ENCODE data around the gene PRSS36.
"Not testable (repeated sequence)": the region's sequence is repeated elsewhere in the genome, so short reads cannot be mapped to it uniquely, and the experiment has no call there.

The PRSS36 gene

DNA sequence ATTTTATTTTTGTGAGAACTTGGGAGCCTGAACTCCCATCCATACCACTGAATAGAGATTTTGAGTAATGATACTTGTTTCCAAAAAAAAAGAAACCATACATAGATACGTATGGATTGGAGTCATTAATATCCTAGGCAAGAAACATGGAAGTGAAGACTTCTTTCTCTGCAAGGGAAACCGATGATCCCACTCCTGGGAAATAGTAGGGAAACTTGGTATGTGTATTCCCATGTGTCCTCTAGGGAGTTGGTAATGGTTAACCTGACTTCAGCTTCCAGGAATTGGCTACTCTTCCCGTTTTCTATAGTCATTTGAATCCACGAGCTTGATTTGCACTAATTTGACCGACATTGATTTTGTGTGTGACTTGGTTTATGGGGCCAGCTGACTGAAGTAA, 35.5 kb upstream of the PRSS36 start:
- no peak for DNase-seq (ENCODE audit: insufficient read length, low spot score)
- no peak for FAIRE-seq

DNA sequence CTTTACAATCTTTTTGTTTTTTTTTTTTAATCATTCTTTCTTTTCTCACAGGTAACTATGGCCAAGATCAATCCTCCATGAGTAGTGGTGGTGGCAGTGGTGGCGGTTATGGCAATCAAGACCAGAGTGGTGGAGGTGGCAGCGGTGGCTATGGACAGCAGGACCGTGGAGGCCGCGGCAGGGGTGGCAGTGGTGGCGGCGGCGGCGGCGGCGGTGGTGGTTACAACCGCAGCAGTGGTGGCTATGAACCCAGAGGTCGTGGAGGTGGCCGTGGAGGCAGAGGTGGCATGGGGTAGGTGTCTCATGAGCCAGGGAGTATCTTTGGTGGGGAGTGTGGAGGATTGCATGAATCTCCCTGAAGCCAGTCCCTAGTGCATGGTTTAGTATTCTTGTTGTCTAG, 35.0 kb upstream of the PRSS36 start:
- FAIRE-seq (no peak), DNase-seq (ENCODE audit: insufficient read length, low spot score) (no peak)

DNA sequence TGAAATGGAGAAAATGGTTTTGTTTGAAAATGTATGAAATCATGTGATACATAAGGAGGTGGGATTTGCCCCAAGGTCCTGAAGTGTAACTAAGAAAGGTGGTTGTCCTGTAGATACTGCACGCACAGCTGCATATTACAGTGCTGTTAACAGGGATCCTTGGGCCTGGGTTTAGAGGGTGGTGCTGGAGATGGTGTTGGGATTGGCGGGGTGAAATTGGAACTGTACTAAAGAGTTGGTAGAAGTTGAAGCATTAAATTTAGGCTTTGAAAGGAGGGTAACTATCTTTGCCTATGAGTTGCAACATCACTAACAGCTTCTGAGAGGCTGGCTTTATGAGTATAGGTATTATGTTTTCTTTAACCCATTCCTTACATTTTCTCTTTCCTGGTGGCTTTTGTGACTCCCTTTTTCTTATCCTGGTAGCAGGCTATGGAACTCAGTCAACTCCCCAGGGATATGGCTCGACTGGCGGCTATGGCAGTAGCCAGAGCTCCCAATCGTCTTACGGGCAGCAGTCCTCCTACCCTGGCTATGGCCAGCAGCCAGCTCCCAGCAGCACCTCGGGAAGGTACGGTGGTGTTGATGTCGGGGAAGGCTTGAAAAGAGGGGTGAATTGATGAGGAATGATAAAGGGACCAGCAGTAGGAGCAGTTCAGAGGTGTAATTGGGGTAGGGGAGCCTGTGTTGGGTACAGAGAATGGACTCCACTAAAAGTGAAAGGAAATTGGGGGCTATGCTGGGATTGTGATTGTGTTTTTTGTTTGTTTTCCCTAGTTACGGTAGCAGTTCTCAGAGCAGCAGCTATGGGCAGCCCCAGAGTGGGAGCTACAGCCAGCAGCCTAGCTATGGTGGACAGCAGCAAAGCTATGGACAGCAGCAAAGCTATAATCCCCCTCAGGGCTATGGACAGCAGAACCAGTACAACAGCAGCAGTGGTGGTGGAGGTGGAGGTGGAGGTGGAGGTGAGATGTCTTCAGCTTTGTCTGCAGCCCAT, 33.9 kb upstream of the PRSS36 start:
- FAIRE-seq, result no peak

DNA sequence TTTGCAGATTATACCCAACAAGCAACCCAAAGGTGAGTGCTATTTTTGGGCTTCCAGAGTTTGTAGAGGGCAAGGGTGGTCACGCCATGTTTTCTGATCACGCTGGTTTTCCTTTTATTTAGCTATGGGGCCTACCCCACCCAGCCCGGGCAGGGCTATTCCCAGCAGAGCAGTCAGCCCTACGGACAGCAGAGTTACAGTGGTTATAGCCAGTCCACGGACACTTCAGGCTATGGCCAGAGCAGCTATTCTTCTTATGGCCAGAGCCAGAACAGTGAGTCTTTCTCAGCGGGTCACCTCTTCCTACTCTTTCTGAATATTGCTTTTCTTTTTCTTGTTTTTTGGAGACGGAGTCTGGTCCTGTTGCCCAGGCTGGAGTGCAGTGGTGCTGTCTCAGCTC, 32.5 kb upstream of the PRSS36 start:
- DNase-seq (ENCODE audit: insufficient read length, low spot score) (no peak), FAIRE-seq (no peak)

More for the DNA sequence above, 33.9 kb upstream of the PRSS36 start:
- no peak for DNase-seq (ENCODE audit: insufficient read length, low spot score)

DNA sequence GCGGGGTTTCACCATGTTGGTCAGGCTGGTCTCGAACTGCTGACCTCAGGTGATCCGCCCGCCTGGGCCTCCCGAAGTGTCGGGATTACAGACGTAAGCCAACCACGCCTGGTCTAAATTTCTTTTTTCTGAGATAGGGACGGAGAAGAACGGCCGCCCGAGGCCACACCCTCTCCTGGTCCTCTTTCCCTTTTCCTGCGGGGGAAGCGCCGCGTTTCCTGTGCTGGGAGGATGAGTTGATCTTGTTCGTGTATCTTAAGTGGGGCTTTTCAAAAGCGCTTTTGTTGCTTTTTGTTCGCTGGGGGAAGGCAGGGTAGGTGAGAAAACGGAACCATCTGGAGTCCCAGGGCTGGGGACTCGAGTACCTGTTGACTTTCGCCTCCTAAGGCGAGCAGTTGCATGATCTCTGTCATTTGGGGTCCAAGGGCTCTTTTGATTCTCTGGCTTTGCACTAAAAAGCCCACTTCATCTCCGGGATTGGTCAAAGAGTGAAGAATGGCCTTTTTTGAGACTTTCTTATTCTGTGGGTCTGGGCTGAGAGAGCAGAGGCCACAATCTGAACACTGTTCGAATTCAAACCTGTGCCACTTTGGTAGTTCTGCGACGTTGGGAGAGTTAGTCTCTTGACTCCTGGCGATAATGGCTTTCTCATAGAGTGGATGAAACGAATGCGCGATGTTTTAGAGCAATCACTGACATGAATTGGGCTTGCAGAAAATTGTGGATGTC, 31.4 kb upstream of the PRSS36 start:
- no peak for FAIRE-seq
- DNase-seq (ENCODE audit: insufficient read length, low spot score), result no peak

DNA sequence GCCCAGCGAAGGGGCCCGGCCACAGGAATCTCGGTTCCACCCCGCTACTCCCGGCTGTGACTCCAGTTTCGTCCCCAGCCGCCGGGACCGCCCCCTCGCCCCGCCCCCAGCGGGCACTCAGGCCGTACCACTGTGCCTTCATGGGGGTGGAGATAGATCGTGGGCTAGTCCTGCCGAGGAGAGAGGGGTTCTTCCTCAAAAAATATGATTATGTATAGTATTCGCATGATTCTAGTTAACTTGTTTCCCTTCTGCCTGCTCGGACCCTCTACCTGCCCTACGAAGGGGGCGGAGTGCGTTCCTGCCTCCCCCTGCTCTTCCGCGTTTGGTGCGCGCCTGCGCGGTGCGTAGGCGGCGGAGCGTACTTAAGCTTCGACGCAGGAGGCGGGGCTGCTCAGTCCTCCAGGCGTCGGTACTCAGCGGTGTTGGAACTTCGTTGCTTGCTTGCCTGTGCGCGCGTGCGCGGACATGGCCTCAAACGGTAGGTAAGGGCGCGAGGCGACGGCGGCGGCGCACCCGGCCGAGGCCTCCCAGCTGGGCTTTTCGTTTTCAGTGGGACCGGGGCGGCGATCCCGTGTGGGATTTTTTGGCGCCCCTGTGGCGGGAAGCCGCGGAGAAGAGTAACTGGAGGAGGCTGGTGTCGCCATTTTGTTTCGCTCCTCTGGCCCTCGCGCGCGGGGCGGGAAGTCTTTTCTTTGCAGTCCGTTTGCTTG, 30.0 kb upstream of the PRSS36 start, which contains the start of gene FUS:
TSS of gene FUS (plus strand) at position 393 of the 713 bp plus-strand sequence. CDS start at position 469, 76 bp downstream.
- DNase-seq (ENCODE audit: insufficient read length, low spot score), result peak; percentile 99
- peak; percentile 93 for FAIRE-seq

DNA sequence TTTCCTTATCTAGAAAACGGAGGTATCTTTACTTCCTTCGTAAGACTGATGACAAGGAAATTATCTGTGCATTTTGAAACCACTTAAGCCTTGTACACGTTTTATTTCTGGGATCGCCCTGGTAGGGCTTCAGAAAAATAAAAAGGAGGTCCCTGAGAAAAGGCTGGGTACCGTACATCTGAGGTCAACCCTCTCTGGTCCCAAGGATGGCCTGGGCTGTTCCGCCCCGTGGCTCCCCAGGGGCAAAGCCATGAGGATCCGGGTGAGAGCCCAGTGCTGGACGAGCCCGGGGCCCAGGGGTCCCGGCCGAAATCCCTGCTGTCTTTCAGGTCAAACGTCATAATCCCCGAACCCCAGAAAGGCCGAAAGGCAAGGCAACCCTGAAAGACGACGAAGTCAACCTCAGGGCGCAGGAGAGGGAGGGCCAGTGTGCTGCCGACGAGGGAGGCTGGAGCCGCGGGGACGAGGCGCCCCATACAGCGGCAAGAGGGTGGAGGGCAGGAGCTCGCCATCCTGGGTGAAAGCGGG, 29.4 kb upstream of the PRSS36 start:
- DNase-seq (ENCODE audit: insufficient read length, low spot score) (no peak), FAIRE-seq (no peak)

DNA sequence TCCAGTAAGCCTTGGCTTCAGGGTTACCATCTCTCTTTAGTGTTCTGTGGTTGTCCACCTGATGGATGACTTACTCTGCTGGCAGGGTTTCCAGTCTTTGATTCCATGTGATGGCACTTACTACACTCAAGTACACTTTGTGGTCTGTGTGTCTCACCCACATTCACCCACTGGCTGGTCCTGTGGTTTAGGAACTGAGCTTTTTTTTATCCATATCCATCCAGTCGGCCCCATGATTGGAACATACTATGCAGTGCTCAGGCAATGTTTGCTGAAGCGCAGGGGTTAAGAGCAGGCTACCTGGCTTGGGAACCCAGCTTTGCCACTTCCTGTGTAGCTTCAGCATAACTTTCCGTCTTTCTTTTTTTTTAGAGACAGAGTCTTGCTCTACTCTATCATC, 27.3 kb upstream of the PRSS36 start:
- DNase-seq (ENCODE audit: insufficient read length, low spot score) (no peak), FAIRE-seq (no peak)

DNA sequence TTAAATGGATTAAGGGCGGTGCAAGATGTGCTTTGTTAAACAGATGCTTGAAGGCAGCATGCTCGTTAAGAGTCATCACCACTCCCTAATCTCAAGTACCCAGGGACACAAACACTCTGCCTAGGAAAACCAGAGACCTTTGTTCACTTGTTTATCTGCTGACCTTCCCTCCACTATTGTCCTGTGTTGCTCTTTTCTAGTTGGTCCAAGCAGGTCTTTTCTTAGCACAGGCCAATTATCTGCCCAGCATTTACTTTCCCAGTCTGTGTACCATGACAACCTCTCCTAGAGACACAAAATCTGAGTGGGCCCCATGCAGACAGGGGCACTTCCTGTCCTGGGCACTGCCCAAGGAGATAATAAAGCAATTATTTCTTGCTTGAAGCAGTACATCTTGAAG, 20.2 kb upstream of the PRSS36 start:
- DNase-seq (ENCODE audit: insufficient read length, low spot score); FAIRE-seq: not testable (repeated sequence)

DNA sequence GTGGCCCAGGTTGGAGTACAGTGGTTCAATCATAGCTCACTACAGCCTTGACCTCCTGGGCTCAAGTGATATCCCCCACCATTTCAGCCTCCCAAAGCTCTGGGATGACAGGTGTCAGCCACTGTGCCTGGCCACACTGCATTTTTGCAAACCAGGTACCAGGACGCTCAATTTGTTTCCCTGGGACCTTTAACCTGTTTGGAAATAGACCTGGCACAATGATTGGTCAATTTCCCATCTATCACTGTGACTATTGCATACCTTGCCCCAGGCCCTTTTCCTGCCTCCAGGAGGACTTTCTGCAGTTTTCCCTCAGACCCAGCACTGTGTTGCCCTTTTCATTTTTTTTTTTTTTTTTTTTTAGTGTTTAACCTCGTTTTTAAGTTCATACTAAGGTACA, 19.0 kb upstream of the PRSS36 start:
- DNase-seq (ENCODE audit: insufficient read length, low spot score), result no peak
- FAIRE-seq, result no peak

DNA sequence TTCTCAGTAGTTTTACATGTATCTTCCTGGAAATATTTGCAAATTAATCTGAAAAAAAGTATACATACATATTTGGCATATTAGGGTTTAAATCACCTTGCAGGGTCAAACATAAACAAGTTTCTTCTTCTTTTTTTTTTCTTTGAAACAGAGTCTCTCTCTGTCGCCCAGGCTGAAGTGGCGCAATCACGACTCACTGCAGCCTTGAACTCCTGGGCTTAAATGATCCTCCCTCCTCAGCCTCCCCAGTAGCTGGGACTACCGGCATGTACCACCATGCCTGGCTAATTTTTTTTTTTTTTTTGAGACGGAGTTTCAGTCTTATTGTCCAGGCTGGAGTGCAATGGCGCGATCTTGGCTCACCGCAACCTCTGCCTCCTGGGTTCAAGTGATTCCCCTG, 17.4 kb upstream of the PRSS36 start:
- DNase-seq (ENCODE audit: insufficient read length, low spot score), result no peak
- FAIRE-seq, result no peak

DNA sequence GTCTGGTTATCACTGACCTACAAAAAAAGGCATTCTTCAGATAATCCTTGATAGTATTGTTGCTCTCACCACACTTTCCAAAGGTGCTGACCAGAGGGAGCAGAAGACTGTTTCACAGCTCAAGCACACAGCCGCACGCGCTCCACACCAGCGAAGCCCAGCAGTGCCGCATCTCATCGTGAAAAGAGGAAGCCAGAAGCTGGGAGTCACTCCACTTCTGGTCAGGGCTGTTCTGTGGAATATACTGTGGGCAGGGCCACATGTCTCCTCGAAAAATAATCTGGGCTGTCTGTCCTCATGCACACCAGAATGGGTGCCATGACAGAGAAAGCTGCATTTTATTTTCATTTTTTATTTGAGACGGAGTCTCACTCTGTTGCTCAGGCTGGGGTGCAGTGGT, 7.3 kb upstream of the PRSS36 start:
- FAIRE-seq, result no peak
- DNase-seq (ENCODE audit: insufficient read length, low spot score), result no peak

DNA sequence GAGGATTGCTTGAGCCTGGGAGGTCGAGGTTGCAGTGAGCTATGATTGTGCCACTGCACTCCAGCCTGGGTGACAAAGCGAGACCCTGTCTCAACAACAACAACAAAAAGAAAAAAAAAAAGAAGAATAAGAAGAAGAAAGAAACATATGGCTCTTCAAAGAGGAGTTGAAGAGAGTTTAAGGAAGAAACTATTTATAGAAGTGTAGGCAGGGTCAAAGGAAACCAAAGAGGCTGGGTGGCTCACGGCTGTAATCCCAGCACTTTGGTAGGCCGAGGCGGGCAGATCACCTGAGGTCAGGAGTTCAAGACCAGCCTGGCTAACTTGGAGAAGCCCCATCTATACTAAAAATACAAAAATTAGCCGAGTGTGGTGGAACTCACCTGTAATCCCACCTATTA, 1.1 kb upstream of the PRSS36 start:
- FAIRE-seq; DNase-seq (ENCODE audit: insufficient read length, low spot score): not testable (repeated sequence)

DNA sequence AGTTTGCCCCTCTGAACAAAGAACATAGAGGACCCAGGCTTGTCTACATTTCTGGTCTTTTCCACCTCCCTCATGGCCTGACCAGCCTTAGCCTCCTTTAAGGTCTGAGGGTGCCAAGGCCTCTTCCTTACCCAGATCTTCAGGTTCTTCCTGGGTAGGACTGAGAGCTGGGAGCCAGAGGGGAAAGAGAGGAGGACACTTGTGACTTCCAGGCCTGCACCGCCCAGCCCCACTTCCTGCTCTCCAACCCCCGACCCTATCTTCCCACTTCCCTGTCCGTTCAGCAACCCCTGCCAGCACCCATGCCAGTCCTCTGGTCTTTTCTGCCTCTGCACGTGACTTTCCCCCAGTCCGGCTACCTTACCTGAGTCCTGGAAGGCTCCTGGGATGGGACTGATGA, 534 bp downstream of the PRSS36 start:
- FAIRE-seq, result no peak
- no peak for DNase-seq (ENCODE audit: insufficient read length, low spot score)

DNA sequence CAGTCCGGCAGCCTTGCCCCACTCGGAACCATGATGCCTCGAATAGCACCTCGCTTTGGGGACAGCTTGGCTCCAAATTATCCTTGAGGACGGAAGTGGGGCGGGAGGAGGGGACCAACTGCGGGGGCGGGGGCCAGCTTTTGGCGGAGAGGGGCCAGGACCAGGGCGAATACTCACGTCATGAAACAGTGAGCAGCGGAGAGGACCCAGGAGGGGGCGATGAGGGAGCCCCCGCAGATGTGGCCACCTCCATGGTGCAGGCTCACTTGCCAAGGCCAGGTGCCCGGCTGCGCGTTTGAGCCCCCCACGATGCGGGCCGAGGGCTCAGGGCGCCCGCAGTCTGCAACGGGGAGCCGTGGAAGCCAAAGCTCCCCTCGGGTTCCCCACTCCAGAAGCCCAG, 970 bp downstream of the PRSS36 start:
- DNase-seq (ENCODE audit: insufficient read length, low spot score) (no peak), FAIRE-seq (no peak)

DNA sequence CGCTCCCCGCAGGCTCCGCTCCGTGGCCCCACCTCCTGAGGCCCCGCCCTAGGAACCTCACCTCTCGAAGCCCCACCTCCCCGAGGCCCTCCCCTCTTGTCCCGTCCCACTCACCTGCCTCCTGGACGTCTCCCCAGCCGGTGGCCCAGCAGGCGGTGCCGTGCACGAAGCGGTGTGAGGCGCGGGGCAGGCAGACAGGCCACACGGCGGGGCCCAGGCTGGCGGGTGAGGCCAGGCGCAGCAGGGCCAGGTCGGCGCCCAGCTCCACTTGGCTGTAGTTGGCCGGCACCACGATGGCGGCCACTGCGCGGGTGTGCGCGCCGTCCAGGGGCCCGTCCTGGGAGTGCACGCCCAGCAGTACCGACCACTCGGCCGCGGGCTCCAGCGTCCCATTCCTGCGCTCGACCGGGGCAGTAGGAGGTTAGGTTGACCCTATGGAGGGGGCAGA, 1.6 kb downstream of the PRSS36 start:
- DNase-seq (ENCODE audit: insufficient read length, low spot score), result no peak
- no peak for FAIRE-seq

DNA sequence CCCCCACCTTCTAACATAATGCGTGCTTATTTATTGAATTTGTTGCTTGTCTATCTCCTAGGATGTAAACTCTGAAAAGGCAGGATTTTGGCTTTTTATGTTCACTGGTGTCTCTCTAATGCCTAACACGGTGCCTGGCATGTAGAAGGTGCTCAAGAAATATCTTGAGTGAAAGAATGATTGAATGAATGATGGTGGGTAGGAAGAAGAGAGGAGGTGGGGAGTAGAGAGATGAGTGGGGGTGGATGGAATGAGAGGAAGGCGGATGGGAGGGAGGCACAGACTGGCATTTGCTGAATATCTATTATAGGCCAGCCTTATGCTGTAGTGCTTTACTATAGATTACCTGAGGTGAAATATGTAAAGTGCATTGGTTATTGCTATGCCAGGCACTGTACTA, 2.3 kb downstream of the PRSS36 start:
- FAIRE-seq (no peak), DNase-seq (ENCODE audit: insufficient read length, low spot score) (no peak)

DNA sequence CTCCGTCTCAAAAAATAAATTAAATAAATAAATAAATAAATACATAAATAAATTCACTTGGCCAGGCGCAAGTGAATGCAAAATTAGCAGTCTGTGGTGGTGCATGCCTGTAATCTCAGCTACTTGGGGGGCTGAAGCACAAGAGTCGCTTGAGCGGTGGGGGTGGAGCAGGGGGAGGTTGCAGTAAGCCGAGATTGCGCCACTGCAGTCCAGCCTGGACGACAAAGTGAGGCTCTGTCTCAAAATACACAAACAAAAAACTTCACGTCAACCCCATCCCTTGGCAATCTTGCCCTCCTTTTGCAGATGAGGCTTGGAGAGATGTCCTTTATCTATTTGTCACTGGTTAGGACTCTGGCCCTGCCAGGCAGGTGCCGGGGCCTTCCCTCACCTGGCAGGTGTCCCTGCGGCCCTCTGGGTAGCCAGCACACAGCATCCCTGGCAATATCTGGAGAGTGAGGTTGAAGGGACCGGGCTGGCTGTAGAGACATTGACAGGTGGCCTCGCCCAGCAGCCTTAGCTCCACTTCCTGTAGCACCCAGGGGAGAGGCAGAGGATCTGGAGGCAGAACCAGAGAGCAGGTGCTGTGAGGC, 4.4 kb downstream of the PRSS36 start:
- FAIRE-seq, result no peak
- DNase-seq (ENCODE audit: insufficient read length, low spot score), result no peak

DNA sequence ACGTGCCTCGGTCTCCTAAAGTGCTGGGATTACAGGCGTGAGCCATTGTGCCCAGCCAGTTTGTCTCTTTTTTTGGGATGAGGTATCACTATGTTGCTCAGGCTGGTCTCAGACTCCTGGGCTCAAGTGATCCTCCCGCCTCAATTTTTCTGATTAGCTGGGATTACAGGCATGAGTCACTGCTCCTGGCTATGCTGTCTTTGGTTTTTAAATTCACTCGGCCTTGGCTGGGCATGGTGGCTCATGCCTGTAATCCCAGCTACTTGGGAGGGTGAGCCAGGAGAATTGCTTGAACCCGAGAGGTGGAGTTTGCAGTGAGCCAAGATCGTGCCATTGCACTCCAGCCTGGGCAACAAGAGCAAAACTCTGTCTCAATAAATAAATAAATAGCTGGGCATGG, 5.4 kb downstream of the PRSS36 start:
- not testable (repeated sequence) for DNase-seq (ENCODE audit: insufficient read length, low spot score); FAIRE-seq

DNA sequence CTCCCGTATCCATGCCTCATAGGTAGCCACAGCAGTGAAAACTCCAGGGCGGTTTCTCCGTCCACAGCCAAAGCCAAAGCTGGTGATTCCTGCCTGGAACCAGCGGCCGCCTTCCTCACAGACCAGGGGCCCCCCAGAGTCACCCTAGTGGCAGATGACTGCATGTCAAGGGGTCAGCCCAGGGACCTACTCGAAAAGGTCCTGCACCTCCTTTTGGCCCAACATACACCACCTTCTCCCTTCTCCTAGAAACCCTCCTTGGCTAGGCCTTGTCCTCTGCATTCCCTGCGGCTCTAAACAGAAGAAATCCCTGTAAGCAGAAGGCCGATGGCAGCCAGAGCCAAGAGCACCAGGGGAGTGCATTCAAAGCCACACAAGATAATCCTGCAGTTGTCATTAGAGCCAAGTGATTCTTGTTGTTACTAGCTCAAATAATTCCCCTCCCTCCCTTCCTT, 6.1 kb downstream of the PRSS36 start:
- FAIRE-seq, result no peak
- DNase-seq (ENCODE audit: insufficient read length, low spot score), result no peak

Measured in HTR-8/SVneo (cell line).